ENCODE results near the gene ZNF655.

GRCh38 chr7:99521399-99521798 is 37.0 kb upstream of the ZNF655 start:
- TF ChIP-seq ESRRG (CRISPR knock-in tag; IDR thresholded peaks at IDR 0.05) = no peak
- TF ChIP-seq TSHZ2 (CRISPR knock-in tag; IDR thresholded peaks at IDR 0.05) = no peak
- TF ChIP-seq SNAI2 (CRISPR knock-in tag; IDR thresholded peaks at IDR 0.05) = no peak
- TF ChIP-seq ZNF8 (CRISPR knock-in tag; IDR thresholded peaks at IDR 0.05) = no peak
- TF ChIP-seq CREB5 (CRISPR knock-in tag; IDR thresholded peaks at IDR 0.05; ENCODE audit: low read depth) = no peak
- no peak for TF ChIP-seq ARNTL (CRISPR knock-in tag; IDR thresholded peaks at IDR 0.05; ENCODE audit: borderline replicate concordance, low read depth)
- no peak for TF ChIP-seq TOX (CRISPR knock-in tag; IDR thresholded peaks at IDR 0.05; ENCODE audit: borderline replicate concordance)
- TF ChIP-seq ZFP30 (CRISPR knock-in tag; IDR thresholded peaks at IDR 0.05) = no peak
- no peak for TF ChIP-seq POU6F1 (CRISPR knock-in tag; IDR thresholded peaks at IDR 0.05; ENCODE audit: borderline replicate concordance, low read depth)
- no peak for TF ChIP-seq PATZ1 (CRISPR knock-in tag; IDR thresholded peaks at IDR 0.05; ENCODE audit: borderline replicate concordance)
- no peak for TF ChIP-seq BACH2 (CRISPR knock-in tag; IDR thresholded peaks at IDR 0.05; ENCODE audit: borderline replicate concordance)
- no peak for TF ChIP-seq ZC3H10 (CRISPR knock-in tag; IDR thresholded peaks at IDR 0.05)
- no peak for TF ChIP-seq RARB (CRISPR knock-in tag; IDR thresholded peaks at IDR 0.05)
- TF ChIP-seq TCF4 (CRISPR knock-in tag; IDR thresholded peaks at IDR 0.05; ENCODE audit: borderline replicate concordance) = no peak

All from SK-N-SH treated with all-trans-retinoic acid at 6 μM for 48 hours (cell line).